Fibroblast of the aortic adventitia (primary cell): ENCODE measurements around the gene TDRD3. TPM values are rescaled to one million over a fixed set of nuclear protein-coding genes. Genes with fewer than 3 reads are reported as not detected.

Source experiments
- DNase-seq: peaks from one replicate; pipeline ENCODE4 v3.0.0-alpha.2; 2010; ENCODE audit warnings: low read depth
- H3K4me3 ChIP-seq: 2 replicates; pipeline ENCODE4 v1.5.1; 2011; ENCODE audit warnings: low read depth, mild to moderate bottlenecking, control low read depth, low read length, moderate library complexity
- CTCF ChIP-seq: IDR thresholded peaks from 2 replicates; pipeline ENCODE4 v1.5.1; 2011; ENCODE audit warnings: mild to moderate bottlenecking, low read length, control low read depth, inconsistent platforms; ENCODE audit not compliant: insufficient read depth
- total RNA-seq: library from RNA; depleted of rRNA; stranded (reverse); fragments of >200 nt; gene quantifications from 2 replicates; pipeline ENCODE4 v1.2.3, GENCODE V29; 2012; ENCODE audit warnings: low replicate concordance

The TDRD3 gene
- total RNA-seq, 1 donor: 34.1 TPM

- no peak for DNase-seq
- no peak for TF ChIP-seq CTCF
- no peak overlapping the region for H3K4me3 ChIP-seq
These were observed 29.1 kb downstream of the TDRD3 start for GRCh38 chr13:60426075-60426474.

DNA sequence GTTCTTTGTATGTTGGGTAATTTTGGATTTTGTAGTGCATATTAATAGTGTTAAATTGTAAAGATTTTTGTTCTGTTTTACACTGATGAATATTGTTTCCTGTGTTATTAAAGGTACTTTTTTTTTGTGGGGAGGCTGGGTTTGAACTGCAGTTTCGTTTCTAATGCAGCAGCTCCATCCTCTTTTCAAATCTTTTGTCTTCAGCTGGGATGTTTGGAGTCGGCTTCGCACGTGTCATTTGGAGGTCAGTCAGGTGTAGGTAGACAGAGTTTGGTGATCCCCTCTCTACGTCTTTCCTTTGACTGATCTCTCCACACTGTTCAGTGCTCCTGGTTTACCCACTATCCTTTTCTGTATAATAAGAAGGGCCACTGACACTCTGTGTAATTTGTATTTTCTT, 30.3 kb downstream of the TDRD3 start:
- no peak for DNase-seq
- TF ChIP-seq CTCF: no peak

GRCh38 chr13:60431108-60431700, 34.2 kb downstream of the TDRD3 start:
- DNase-seq: peak; percentile 82
- H3K4me3 ChIP-seq: no peak overlapping the region
- peak; percentile 92 for TF ChIP-seq CTCF

More for the DNA sequence above, 30.3 kb downstream of the TDRD3 start:
- H3K4me3 ChIP-seq: no peak overlapping the region

GRCh38 chr13:60433505-60433904, 36.5 kb downstream of the TDRD3 start:
- no peak for TF ChIP-seq CTCF
- no peak overlapping the region for H3K4me3 ChIP-seq
- no peak for DNase-seq

DNA sequence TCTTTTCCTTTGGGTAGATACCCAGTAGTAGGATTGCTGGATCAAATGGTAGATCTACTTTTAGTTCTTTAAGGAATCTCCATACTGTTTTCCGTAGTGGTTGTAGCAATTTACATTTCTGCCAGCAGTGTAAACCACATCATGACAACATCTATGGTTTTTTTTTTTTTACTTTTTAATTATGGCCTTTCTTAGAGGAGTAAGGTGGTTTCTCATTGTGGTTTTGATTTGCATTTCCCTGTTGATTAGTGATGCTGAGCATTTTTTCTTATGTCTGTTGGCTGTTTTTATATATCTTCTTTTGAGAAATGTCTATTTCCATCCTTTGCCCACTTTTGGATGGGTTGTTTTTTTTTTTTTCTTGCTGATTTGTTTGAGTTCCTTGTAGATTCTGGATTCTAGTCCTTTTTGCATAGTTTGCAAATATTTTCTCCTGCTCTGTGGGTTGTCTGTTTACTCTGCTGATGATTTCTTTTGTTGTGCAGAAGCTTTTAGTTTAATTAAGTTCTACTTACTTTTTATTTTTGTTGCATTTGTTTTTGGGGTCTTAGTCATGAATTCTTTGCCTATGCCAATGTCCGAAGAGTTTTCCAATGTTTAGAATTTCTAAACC, 38.8 kb downstream of the TDRD3 start:
- H3K4me3 ChIP-seq: no peak overlapping the region
- no peak for TF ChIP-seq CTCF
- no peak for DNase-seq

DNA sequence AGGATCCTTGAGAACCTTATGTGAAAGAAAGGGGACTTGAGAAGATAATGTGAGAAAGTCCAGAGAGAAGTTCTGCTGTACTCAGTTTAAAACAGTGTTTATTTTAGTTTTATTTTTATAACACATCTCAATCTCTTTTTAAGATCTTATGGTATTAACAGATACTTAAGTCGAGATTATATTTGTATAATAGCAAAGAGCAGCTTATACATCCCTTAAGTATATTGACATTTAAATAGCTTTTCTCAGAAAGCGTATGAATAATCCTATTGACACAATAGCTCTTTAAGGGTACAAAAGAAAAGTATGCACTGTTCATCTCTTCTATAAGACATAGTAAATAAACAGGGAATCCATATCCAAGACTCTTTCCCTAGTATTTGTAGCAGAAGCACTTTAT, 42.2 kb downstream of the TDRD3 start:
- DNase-seq: no peak
- H3K4me3 ChIP-seq: no peak overlapping the region
- TF ChIP-seq CTCF: no peak

GRCh38 chr13:60441761-60442160, 44.7 kb downstream of the TDRD3 start:
- no peak for DNase-seq
- no peak for TF ChIP-seq CTCF
- H3K4me3 ChIP-seq: no peak overlapping the region
